PC-9 (cell line): Measurements from ENCODE around the gene COL27A1. TPM values are rescaled to one million over a fixed set of nuclear protein-coding genes. Genes with fewer than 3 reads are reported as not detected.

Experiments used
- BruUV-seq: library from RNA; stranded (reverse); fragments of 400-500 nt; replicated peaks from 2 replicates; lab custom pipeline; 2021; lab: Mats Ljungman, UMichigan
- CTCF ChIA-PET: fragments of 300-600 bp; sonication (Branson Sonifier 250); formaldehyde crosslinking; loops from one replicate; lab custom pipeline; 2022; ENCODE audit warnings: antibody characterized with exemption; lab: Charles Lee
- POLR2A ChIA-PET: fragments of 300-600 bp; sonication (Branson Sonifier 250); formaldehyde crosslinking; loops from one replicate; lab custom pipeline; 2022; ENCODE audit warnings: antibody characterized with exemption; ENCODE audit not compliant: unreplicated experiment; lab: Charles Lee
- DNase-seq, 2 experiments: peaks; one replicate each; pipeline versions ENCODE4 v3.0.0 to v3.0.0-alpha.2; 2015 to 2022; ENCODE audit warnings: mixed read lengths in 1 of 2
- H2AFZ ChIP-seq: fragments of 200-600 bp; sonication (generic); 2 replicates; pipeline ENCODE4 v1.8.1; 2017; ENCODE audit warnings: antibody characterized with exemption
- H3F3A ChIP-seq: fragments of 200-600 bp; sonication (generic); 2 replicates; pipeline ENCODE4 v1.8.1; 2017; ENCODE audit warnings: antibody characterized with exemption, mild to moderate bottlenecking, low read depth; ENCODE audit not compliant: insufficient read depth
- H3K27ac ChIP-seq: fragments of 200-600 bp; sonication (generic); 2 replicates; pipeline ENCODE4 v1.6.1; 2016; ENCODE audit warnings: mixed run types
- H3K27me3 ChIP-seq: fragments of 200-600 bp; sonication (generic); 2 replicates; pipeline ENCODE4 v1.6.1; 2016; ENCODE audit warnings: low read depth, mixed run types; ENCODE audit not compliant: insufficient read depth
- H3K36me3 ChIP-seq: fragments of 200-600 bp; sonication (generic); 2 replicates; pipeline ENCODE4 v1.6.1; 2016; ENCODE audit warnings: low read depth, mixed run types
- H3K4me1 ChIP-seq: fragments of 200-600 bp; sonication (generic); replicated peaks from 2 replicates; pipeline ENCODE4 v1.6.1; 2016; ENCODE audit warnings: mixed run types; ENCODE audit not compliant: insufficient read depth
- H3K4me2 ChIP-seq: fragments of 200-600 bp; sonication (generic); 2 replicates; pipeline ENCODE4 v1.6.1; 2017; ENCODE audit warnings: mixed run types
- H3K4me3 ChIP-seq: fragments of 200-600 bp; sonication (generic); 2 replicates; pipeline ENCODE4 v1.6.1; 2016; ENCODE audit warnings: mixed run types
- H3K79me2 ChIP-seq: fragments of 200-600 bp; sonication (generic); 2 replicates; pipeline ENCODE4 v1.6.1; 2017; ENCODE audit warnings: low read depth, mixed run types
- H3K9me2 ChIP-seq: fragments of 200-600 bp; sonication (generic); 2 replicates; pipeline ENCODE4 v1.8.1; 2017; ENCODE audit warnings: mild to moderate bottlenecking; ENCODE audit not compliant: insufficient read depth
- H3K9me3 ChIP-seq: fragments of 200-600 bp; sonication (generic); 2 replicates; pipeline ENCODE4 v1.8.1; 2016; ENCODE audit warnings: low read depth; ENCODE audit not compliant: insufficient read depth
- H4K20me1 ChIP-seq: fragments of 200-600 bp; sonication (generic); 2 replicates; pipeline ENCODE4 v1.8.1; 2017; ENCODE audit not compliant: insufficient read depth
- CTCF ChIP-seq: fragments of 200-600 bp; sonication (generic); conservative IDR thresholded peaks from 2 replicates; pipeline ENCODE4 v1.6.1; 2017; ENCODE audit warnings: mixed run types, antibody characterized with exemption, mild to moderate bottlenecking, moderate library complexity
- EZH2 ChIP-seq: fragments of 200-600 bp; sonication (generic); IDR thresholded peaks from 2 replicates; pipeline ENCODE4 v1.8.0; 2017; ENCODE audit warnings: antibody characterized with exemption, low read depth
- intact Hi-C: fragments of 100-400 bp; cut with micrococcal nuclease; formaldehyde crosslinking; loops from one replicate; pipeline ENCODE4 v1.10.0; 2022; ENCODE audit not compliant: unreplicated experiment
- total RNA-seq: library from RNA; stranded (reverse); gene quantifications from 2 replicates; pipeline ENCODE4 v1.2.3, GENCODE V29; 2021

Gene COL27A1
- total RNA-seq, 1 experiment from 2014 or later, result 0.39 TPM

GRCh38 chr9:114288193-114289091, 133.1 kb downstream of the COL27A1 start:
- no peak overlapping the region for H3K27ac ChIP-seq
- no peak overlapping the region for H3K4me3 ChIP-seq
- H3K79me2 ChIP-seq, result no peaks in the 10 kb centered on the region
- CTCF ChIA-PET, result interaction anchor here (0.9 kb wide), 1 partner anchor 180 kb away, joined by 4 read pairs; no protein-coding TSS in a partner anchor
- no peaks in the 10 kb centered on the region for H3K9me3 ChIP-seq
- H3K9me2 ChIP-seq, result no peaks in the 10 kb centered on the region
- POLR2A ChIA-PET, result interaction anchor here (0.6 kb wide), 1 partner anchor 606 kb away, joined by 6 read pairs; no protein-coding TSS in a partner anchor
- no peaks in the 10 kb centered on the region for H4K20me1 ChIP-seq
- H3K36me3 ChIP-seq, result no peaks in the 10 kb centered on the region
- DNase-seq, result peak in 1 of 2 experiments; percentile 32
- intact Hi-C loops, result no loop called here
- no peak for TF ChIP-seq EZH2
- no peak for TF ChIP-seq CTCF
- no peaks in the 10 kb centered on the region for H3F3A ChIP-seq
- H2AFZ ChIP-seq, result no peak overlapping the region
- BruUV-seq, result no TSS peak
- H3K4me1 ChIP-seq, result no peaks in the 10 kb centered on the region
- no peak overlapping the region for H3K4me2 ChIP-seq
- 0 out of 2 replicates have a peak, but pooled peaks cover 6% of the 10 kb centered on the region for H3K27me3 ChIP-seq

- H2AFZ ChIP-seq, result no peak overlapping the region
- H3K27ac ChIP-seq, result no peak overlapping the region
- H3F3A ChIP-seq, result no peaks in the 10 kb centered on the region
- BruUV-seq, result no TSS peak
- no peak overlapping the region for H3K4me2 ChIP-seq
- POLR2A ChIA-PET, result no interaction called here
- no peak overlapping the region for H3K4me3 ChIP-seq
- no peaks in the 10 kb centered on the region for H3K9me3 ChIP-seq
- H3K36me3 ChIP-seq, result no peaks in the 10 kb centered on the region
- H4K20me1 ChIP-seq, result no peaks in the 10 kb centered on the region
- H3K27me3 ChIP-seq, result 0 out of 2 replicates have a peak, but pooled peaks cover 6% of the 10 kb centered on the region
- no peak for DNase-seq
- H3K4me1 ChIP-seq, result no peaks in the 10 kb centered on the region
- CTCF ChIA-PET, result interaction anchor here (0.9 kb wide), 1 partner anchor 181 kb away, joined by 4 read pairs; no protein-coding TSS in a partner anchor
- no peaks in the 10 kb centered on the region for H3K79me2 ChIP-seq
- TF ChIP-seq CTCF (no peak), EZH2 (no peak)
- no peaks in the 10 kb centered on the region for H3K9me2 ChIP-seq
- intact Hi-C loops, result no loop called here
Measured at GRCh38 chr9:114289106-114289505, 133.8 kb downstream of the COL27A1 start.

- Histone ChIP-seq H3K27me3 (0 out of 2 replicates have a peak, but pooled peaks cover 6% of the 10 kb centered on the region), H3K4me1 (no peaks in the 10 kb centered on the region), H3K36me3 (no peaks in the 10 kb centered on the region), H3K9me2 (no peaks in the 10 kb centered on the region), H4K20me1 (no peaks in the 10 kb centered on the region), H2AFZ (no peak overlapping the region), H3F3A (no peaks in the 10 kb centered on the region), H3K4me2 (no peak overlapping the region), H3K9me3 (no peaks in the 10 kb centered on the region), H3K79me2 (no peaks in the 10 kb centered on the region), H3K27ac (no peak overlapping the region), H3K4me3 (no peak overlapping the region)
- no peak for DNase-seq
- intact Hi-C loops, result loop anchor here (2.0 kb wide), 1 partner anchor 553 kb away; no protein-coding TSS in a partner anchor
- POLR2A ChIA-PET, result no interaction called here
- no TSS peak for BruUV-seq
- TF ChIP-seq CTCF, result no peak
- TF ChIP-seq EZH2, result no peak
- CTCF ChIA-PET, result interaction anchor here (0.7 to 1.6 kb wide), 4 partner anchors 135 to 1015 kb away, joined by 5 to 18 read pairs (median 6); partner anchors contain the start of gene COL27A1
Measured at GRCh38 chr9:114289571-114290481, 134.5 kb downstream of the COL27A1 start.
